Measurements from ENCODE around the gene TAS1R2. TPM values are rescaled to one million over a fixed set of nuclear protein-coding genes. Genes with fewer than 3 reads are reported as not detected.
"Not testable (repeated sequence)": the region's sequence is repeated elsewhere in the genome, so short reads cannot be mapped to it uniquely, and the experiment has no call there.

The TAS1R2 gene
- total RNA-seq, 1 donor from 2014 or later: not detected

GRCh38 chr1:18899363-18900049 lies 40.0 kb upstream of the TAS1R2 start:
- Histone ChIP-seq H3K4me1 (ENCODE audit: control insufficient read depth in 3 of 3, insufficient read depth in 3 of 3, low read length in 3 of 3) (peaks cover 29 to 48% (median 31%) of the 10 kb centered on the region in 3 donors), H3K27ac (ENCODE audit: low read depth, low read length) (no peak overlapping the region), H3K9me3 (ENCODE audit: control insufficient read depth in 3 of 3, low read length in 3 of 3) (no peaks in the 10 kb centered on the region), H3K9ac (ENCODE audit: low read depth in 1 of 3, low read length in 3 of 3) (no peak overlapping the region), H3K4me3 (ENCODE audit: low read length in 3 of 3) (no peak overlapping the region), H3K27me3 (ENCODE audit: control insufficient read depth in 3 of 3, insufficient read depth in 3 of 3, low read length in 3 of 3) (no peaks in the 10 kb centered on the region), H3K36me3 (ENCODE audit: control insufficient read depth in 3 of 3, insufficient read depth in 3 of 3, low read length in 3 of 3) (peaks cover 6 to 11% (median 7%) of the 10 kb centered on the region in 3 donors)

- Histone ChIP-seq H3K9ac (ENCODE audit: low read depth in 1 of 3, low read length in 3 of 3) (no peak overlapping the region), H3K4me3 (ENCODE audit: low read length in 3 of 3) (no peak overlapping the region), H3K27me3 (ENCODE audit: control insufficient read depth in 3 of 3, insufficient read depth in 3 of 3, low read length in 3 of 3) (no peaks in the 10 kb centered on the region), H3K27ac (ENCODE audit: low read depth, low read length) (no peak overlapping the region), H3K36me3 (ENCODE audit: control insufficient read depth in 3 of 3, insufficient read depth in 3 of 3, low read length in 3 of 3) (peaks cover 6 to 11% (median 7%) of the 10 kb centered on the region in 3 donors), H3K9me3 (ENCODE audit: control insufficient read depth in 3 of 3, low read length in 3 of 3) (no peaks in the 10 kb centered on the region), H3K4me1 (ENCODE audit: control insufficient read depth in 3 of 3, insufficient read depth in 3 of 3, low read length in 3 of 3) (peaks cover 32 to 49% (median 33%) of the 10 kb centered on the region in 3 donors)
Observed at GRCh38 chr1:18898567-18898966, 39.1 kb upstream of the TAS1R2 start.

GRCh38 chr1:18895317-18895716 lies 35.9 kb upstream of the TAS1R2 start:
- no peak overlapping the region for H3K4me3 ChIP-seq (ENCODE audit: low read length in 3 of 3)
- H3K27ac ChIP-seq (ENCODE audit: low read depth, low read length): no peak overlapping the region
- no peaks in the 10 kb centered on the region for H3K9me3 ChIP-seq (ENCODE audit: control insufficient read depth in 3 of 3, low read length in 3 of 3)
- H3K9ac ChIP-seq (ENCODE audit: low read depth in 1 of 3, low read length in 3 of 3): peak overlapping the region in 1 of 3 donors; percentile 16
- H3K36me3 ChIP-seq (ENCODE audit: control insufficient read depth in 3 of 3, insufficient read depth in 3 of 3, low read length in 3 of 3): peaks cover 6 to 12% (median 7%) of the 10 kb centered on the region in 3 donors
- no peaks in the 10 kb centered on the region for H3K27me3 ChIP-seq (ENCODE audit: control insufficient read depth in 3 of 3, insufficient read depth in 3 of 3, low read length in 3 of 3)
- H3K4me1 ChIP-seq (ENCODE audit: control insufficient read depth in 3 of 3, insufficient read depth in 3 of 3, low read length in 3 of 3): peaks cover 23 to 40% (median 33%) of the 10 kb centered on the region in 3 donors

GRCh38 chr1:18893120-18893519 lies 33.7 kb upstream of the TAS1R2 start:
- H3K27me3 ChIP-seq (ENCODE audit: control insufficient read depth in 3 of 3, insufficient read depth in 3 of 3, low read length in 3 of 3): no peaks in the 10 kb centered on the region
- H3K27ac ChIP-seq (ENCODE audit: low read depth, low read length): no peak overlapping the region
- peaks cover 15 to 18% (median 17%) of the 10 kb centered on the region in 3 donors for H3K36me3 ChIP-seq (ENCODE audit: control insufficient read depth in 3 of 3, insufficient read depth in 3 of 3, low read length in 3 of 3)
- no peak overlapping the region for H3K4me3 ChIP-seq (ENCODE audit: low read length in 3 of 3)
- no peaks in the 10 kb centered on the region for H3K9me3 ChIP-seq (ENCODE audit: control insufficient read depth in 3 of 3, low read length in 3 of 3)
- H3K9ac ChIP-seq (ENCODE audit: low read depth in 1 of 3, low read length in 3 of 3): no peak overlapping the region
- peaks cover 22 to 31% (median 29%) of the 10 kb centered on the region in 3 donors for H3K4me1 ChIP-seq (ENCODE audit: control insufficient read depth in 3 of 3, insufficient read depth in 3 of 3, low read length in 3 of 3)

GRCh38 chr1:18891858-18892257 lies 32.4 kb upstream of the TAS1R2 start:
- not testable (repeated sequence) for H3K4me3 ChIP-seq (ENCODE audit: low read length in 3 of 3); H3K27me3 ChIP-seq (ENCODE audit: control insufficient read depth in 3 of 3, insufficient read depth in 3 of 3, low read length in 3 of 3); H3K27ac ChIP-seq (ENCODE audit: low read depth, low read length); H3K9me3 ChIP-seq (ENCODE audit: control insufficient read depth in 3 of 3, low read length in 3 of 3)
- peaks cover 22 to 31% (median 29%) of the 10 kb centered on the region in 3 donors for H3K4me1 ChIP-seq (ENCODE audit: control insufficient read depth in 3 of 3, insufficient read depth in 3 of 3, low read length in 3 of 3)
- peak overlapping the region in 1 of 3 donors; percentile 50 for H3K9ac ChIP-seq (ENCODE audit: low read depth in 1 of 3, low read length in 3 of 3)
- H3K36me3 ChIP-seq (ENCODE audit: control insufficient read depth in 3 of 3, insufficient read depth in 3 of 3, low read length in 3 of 3): peaks cover 15 to 18% (median 16%) of the 10 kb centered on the region in 3 donors

- peak overlapping the region in 2 of 3 donors; percentile 14 to 50 for H3K9ac ChIP-seq (ENCODE audit: low read depth in 1 of 3, low read length in 3 of 3)
- peaks cover 26 to 34% (median 34%) of the 10 kb centered on the region in 3 donors for H3K4me1 ChIP-seq (ENCODE audit: control insufficient read depth in 3 of 3, insufficient read depth in 3 of 3, low read length in 3 of 3)
- no peak overlapping the region for H3K27ac ChIP-seq (ENCODE audit: low read depth, low read length)
- H3K36me3 ChIP-seq (ENCODE audit: control insufficient read depth in 3 of 3, insufficient read depth in 3 of 3, low read length in 3 of 3): peaks cover 15 to 18% (median 15%) of the 10 kb centered on the region in 3 donors
- no peaks in the 10 kb centered on the region for H3K27me3 ChIP-seq (ENCODE audit: control insufficient read depth in 3 of 3, insufficient read depth in 3 of 3, low read length in 3 of 3)
- no peak overlapping the region for H3K4me3 ChIP-seq (ENCODE audit: low read length in 3 of 3)
- no peaks in the 10 kb centered on the region for H3K9me3 ChIP-seq (ENCODE audit: control insufficient read depth in 3 of 3, low read length in 3 of 3)
Observed at GRCh38 chr1:18891426-18891780, 31.9 kb upstream of the TAS1R2 start.

GRCh38 chr1:18890706-18891425 lies 31.4 kb upstream of the TAS1R2 start:
- H3K9me3 ChIP-seq (ENCODE audit: control insufficient read depth in 3 of 3, low read length in 3 of 3): no peaks in the 10 kb centered on the region
- H3K27me3 ChIP-seq (ENCODE audit: control insufficient read depth in 3 of 3, insufficient read depth in 3 of 3, low read length in 3 of 3): no peaks in the 10 kb centered on the region
- H3K4me3 ChIP-seq (ENCODE audit: low read length in 3 of 3): no peak overlapping the region
- H3K9ac ChIP-seq (ENCODE audit: low read depth in 1 of 3, low read length in 3 of 3): peak overlapping the region in 2 of 3 donors; percentile 14 to 50
- H3K36me3 ChIP-seq (ENCODE audit: control insufficient read depth in 3 of 3, insufficient read depth in 3 of 3, low read length in 3 of 3): peaks cover 14 to 17% (median 15%) of the 10 kb centered on the region in 3 donors
- H3K27ac ChIP-seq (ENCODE audit: low read depth, low read length): no peak overlapping the region
- peaks cover 31 to 39% (median 39%) of the 10 kb centered on the region in 3 donors for H3K4me1 ChIP-seq (ENCODE audit: control insufficient read depth in 3 of 3, insufficient read depth in 3 of 3, low read length in 3 of 3)

- H3K9ac ChIP-seq (ENCODE audit: low read depth in 1 of 3, low read length in 3 of 3): peak overlapping the region in 1 of 3 donors; percentile 32
- H3K9me3 ChIP-seq (ENCODE audit: control insufficient read depth in 3 of 3, low read length in 3 of 3): no peaks in the 10 kb centered on the region
- no peaks in the 10 kb centered on the region for H3K27me3 ChIP-seq (ENCODE audit: control insufficient read depth in 3 of 3, insufficient read depth in 3 of 3, low read length in 3 of 3)
- H3K4me1 ChIP-seq (ENCODE audit: control insufficient read depth in 3 of 3, insufficient read depth in 3 of 3, low read length in 3 of 3): peaks cover 43 to 51% (median 50%) of the 10 kb centered on the region in 3 donors
- H3K4me3 ChIP-seq (ENCODE audit: low read length in 3 of 3): peak overlapping the region in 1 of 3 donors; percentile 13
- peak overlapping the region; percentile 69 for H3K27ac ChIP-seq (ENCODE audit: low read depth, low read length)
- H3K36me3 ChIP-seq (ENCODE audit: control insufficient read depth in 3 of 3, insufficient read depth in 3 of 3, low read length in 3 of 3): peaks cover 24 to 42% (median 32%) of the 10 kb centered on the region in 3 donors
Observed at GRCh38 chr1:18886003-18886335, 26.5 kb upstream of the TAS1R2 start.

GRCh38 chr1:18885311-18886002 lies 26.0 kb upstream of the TAS1R2 start:
- no peaks in the 10 kb centered on the region for H3K27me3 ChIP-seq (ENCODE audit: control insufficient read depth in 3 of 3, insufficient read depth in 3 of 3, low read length in 3 of 3)
- peaks cover 26 to 47% (median 35%) of the 10 kb centered on the region in 3 donors for H3K36me3 ChIP-seq (ENCODE audit: control insufficient read depth in 3 of 3, insufficient read depth in 3 of 3, low read length in 3 of 3)
- H3K4me3 ChIP-seq (ENCODE audit: low read length in 3 of 3): no peak overlapping the region
- peak overlapping the region; percentile 69 for H3K27ac ChIP-seq (ENCODE audit: low read depth, low read length)
- H3K4me1 ChIP-seq (ENCODE audit: control insufficient read depth in 3 of 3, insufficient read depth in 3 of 3, low read length in 3 of 3): peaks cover 37 to 46% (median 45%) of the 10 kb centered on the region in 3 donors
- H3K9ac ChIP-seq (ENCODE audit: low read depth in 1 of 3, low read length in 3 of 3): no peak overlapping the region
- H3K9me3 ChIP-seq (ENCODE audit: control insufficient read depth in 3 of 3, low read length in 3 of 3): no peaks in the 10 kb centered on the region

Data from skeletal muscle tissue (tissue), 4 donors.